Gastrocnemius medialis (tissue), 4 donors: ENCODE data around the gene EFNA5.

Experiments used
- POLR2A ChIP-seq, 2 donors: fragments of 450-650 bp; IDR thresholded peaks; one replicate each; pipeline ENCODE4 v1.6.1; 2017; ENCODE audit warnings: antibody characterized with exemption in 2 of 2, mild to moderate bottlenecking in 2 of 2, moderate library complexity in 2 of 2
- TF ChIP-seq, protein P1 (sequence below), 5 experiments: fragments of 450-650 bp in 3 of 5; fragments of 200-600 bp in 2 of 5; sonication (generic) in 2 of 5; IDR thresholded peaks in 4 of 5; conservative IDR thresholded peaks in 1 of 5; 1 replicate in 4 of 5; 2 replicates in 1 of 5; pipeline ENCODE4 v1.5.1; 2016 to 2019; ENCODE audit warnings: antibody characterized with exemption in 5 of 5, mild to moderate bottlenecking in 3 of 5, moderate library complexity in 3 of 5

DNA sequence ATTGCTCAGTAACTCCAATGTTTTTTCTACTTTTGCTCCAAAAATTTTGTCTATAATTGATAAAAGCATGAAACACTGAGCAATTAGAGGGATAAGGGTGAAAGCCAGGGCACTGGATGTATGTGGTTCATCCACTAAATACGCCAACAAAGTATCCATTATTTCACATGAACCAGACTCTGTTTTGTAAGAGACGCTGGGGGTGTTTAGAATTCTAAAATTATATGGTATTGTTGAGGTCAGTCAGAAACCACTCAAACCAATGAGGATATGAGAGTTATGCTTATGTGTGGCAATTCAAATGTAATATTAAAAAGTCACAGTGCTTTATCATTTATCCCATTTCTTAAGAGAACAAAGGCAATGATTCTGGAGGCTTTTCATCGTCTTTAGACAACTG lies 220.2 kb downstream of the EFNA5 start:
- TF ChIP-seq, protein P1, sequence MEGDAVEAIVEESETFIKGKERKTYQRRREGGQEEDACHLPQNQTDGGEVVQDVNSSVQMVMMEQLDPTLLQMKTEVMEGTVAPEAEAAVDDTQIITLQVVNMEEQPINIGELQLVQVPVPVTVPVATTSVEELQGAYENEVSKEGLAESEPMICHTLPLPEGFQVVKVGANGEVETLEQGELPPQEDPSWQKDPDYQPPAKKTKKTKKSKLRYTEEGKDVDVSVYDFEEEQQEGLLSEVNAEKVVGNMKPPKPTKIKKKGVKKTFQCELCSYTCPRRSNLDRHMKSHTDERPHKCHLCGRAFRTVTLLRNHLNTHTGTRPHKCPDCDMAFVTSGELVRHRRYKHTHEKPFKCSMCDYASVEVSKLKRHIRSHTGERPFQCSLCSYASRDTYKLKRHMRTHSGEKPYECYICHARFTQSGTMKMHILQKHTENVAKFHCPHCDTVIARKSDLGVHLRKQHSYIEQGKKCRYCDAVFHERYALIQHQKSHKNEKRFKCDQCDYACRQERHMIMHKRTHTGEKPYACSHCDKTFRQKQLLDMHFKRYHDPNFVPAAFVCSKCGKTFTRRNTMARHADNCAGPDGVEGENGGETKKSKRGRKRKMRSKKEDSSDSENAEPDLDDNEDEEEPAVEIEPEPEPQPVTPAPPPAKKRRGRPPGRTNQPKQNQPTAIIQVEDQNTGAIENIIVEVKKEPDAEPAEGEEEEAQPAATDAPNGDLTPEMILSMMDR (IDR thresholded peaks at IDR 0.05 in 4 of 5, conservative IDR thresholded peaks at IDR 0.05 in 1 of 5): no peak
- no peak for TF ChIP-seq POLR2A (IDR thresholded peaks at IDR 0.05)
